K562 treated with DMSO at 1 percent for 24 hours (cell line): ENCODE results near the gene TCEAL5. TPM values are rescaled to one million over a fixed set of nuclear protein-coding genes. Genes with fewer than 3 reads are reported as not detected.

Experiments
- total RNA-seq: library from RNA; unstranded; fragments of 300-600 nt; gene quantifications from 2 replicates; pipeline ENCODE4 v1.2.3, GENCODE V29; 2022; ENCODE audit warnings: low read depth; ENCODE audit not compliant: insufficient read depth

TCEAL5 gene, protein sequence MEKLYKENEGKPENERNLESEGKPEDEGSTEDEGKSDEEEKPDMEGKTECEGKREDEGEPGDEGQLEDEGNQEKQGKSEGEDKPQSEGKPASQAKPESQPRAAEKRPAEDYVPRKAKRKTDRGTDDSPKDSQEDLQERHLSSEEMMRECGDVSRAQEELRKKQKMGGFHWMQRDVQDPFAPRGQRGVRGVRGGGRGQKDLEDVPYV
- total RNA-seq = not detected in 2 replicates

GRCh38 chrX:103276581-103277002 lies at the start of gene TCEAL5:
TSS of gene TCEAL5 (minus strand) at chrX:103276750. CDS start at chrX:103274563, 2,187 bp downstream.

DNA sequence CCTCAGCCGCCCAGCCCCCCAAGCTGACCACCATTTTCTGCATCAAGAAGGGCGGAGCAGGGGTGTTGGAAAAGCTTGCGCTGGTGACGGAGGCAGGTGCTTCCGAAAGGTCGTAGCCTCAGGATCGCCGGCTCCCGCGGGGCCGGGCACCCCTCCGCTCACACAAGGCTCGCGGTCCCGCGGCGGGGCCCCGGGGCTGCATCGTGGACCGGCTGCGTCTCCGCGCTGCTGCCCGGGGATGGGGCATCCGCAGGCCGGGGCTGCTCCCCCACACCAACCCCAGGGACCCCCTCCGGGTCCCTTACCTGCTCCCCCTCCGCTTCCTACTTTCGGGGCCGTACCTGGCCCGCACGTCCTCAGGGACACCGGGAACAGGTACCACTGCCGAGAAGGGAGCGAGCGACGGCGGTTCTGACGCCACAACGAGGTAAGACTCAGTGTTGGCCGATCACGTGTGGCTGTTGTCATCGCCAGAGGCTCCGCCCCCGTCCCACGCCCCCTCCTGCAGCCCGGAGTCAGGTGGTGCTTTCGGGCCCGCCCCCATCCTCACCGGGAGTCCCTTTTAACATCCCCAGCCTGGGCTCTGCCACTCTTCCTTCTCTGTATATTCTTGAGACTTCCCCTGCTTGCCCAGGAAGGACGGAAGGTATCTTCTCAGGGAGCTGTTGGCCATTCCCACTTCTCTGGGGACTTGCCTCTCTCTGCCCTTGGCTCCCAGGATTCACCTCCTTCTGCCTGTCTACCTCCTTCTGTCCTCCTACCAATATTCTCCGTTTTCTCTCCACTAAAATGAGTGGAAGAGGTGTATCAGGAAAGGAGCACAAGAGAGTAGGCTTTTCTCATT lies 34.2 kb upstream of the TCEAL5 start, which contains the start of gene BEX2:
Gene BEX2 (minus strand): TSS at position 436 of the 844 bp plus-strand sequence. CDS start 1,014 bp downstream, outside the sequence.

DNA sequence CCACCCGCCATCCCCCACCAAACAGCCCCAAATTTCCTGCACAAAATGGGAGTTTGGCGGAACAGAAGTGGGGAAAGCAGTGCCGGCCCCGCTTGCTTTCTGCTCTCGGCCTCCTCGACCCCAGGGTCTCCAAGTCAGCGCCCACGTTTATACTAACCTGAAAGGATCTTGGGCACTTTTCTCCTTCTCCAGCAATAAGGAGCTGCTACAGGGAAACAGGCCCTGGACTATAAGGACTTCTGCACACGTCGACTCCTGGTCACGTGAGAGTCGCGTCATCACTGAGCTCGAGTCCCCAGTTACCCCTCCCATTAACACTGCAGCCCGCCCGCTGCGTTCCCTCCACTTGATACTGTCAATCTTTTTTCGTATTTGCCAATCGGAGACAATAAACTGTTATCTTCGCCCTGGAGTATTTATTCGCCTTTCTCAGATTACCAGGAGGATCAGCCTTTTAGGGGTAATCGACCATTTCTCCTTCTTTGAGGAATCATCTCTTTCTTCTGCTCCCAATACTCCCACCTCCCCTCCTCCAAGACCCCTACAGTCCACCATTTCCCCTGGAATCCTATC lies 21.5 kb downstream of the TCEAL5 start, which contains the start of gene TCEAL8:
Gene TCEAL8 (minus strand): TSS at position 235 of the 573 bp plus-strand sequence. CDS start 1,176 bp downstream, outside the sequence.

Other genes with a start within 250 kb of the TCEAL5 start
- gene BEX1, start 212.6 kb downstream of the TCEAL5 start, total RNA-seq = not detected in 2 replicates
- gene NXF3, start 183.6 kb downstream of the TCEAL5 start, total RNA-seq = 2.5 and 3.0 TPM in 2 replicates
- gene BEX4, start 61.6 kb downstream of the TCEAL5 start, total RNA-seq = 98.3 and 109 TPM in 2 replicates
- gene TCEAL8, start 21.6 kb downstream of the TCEAL5 start, total RNA-seq = 30.8 and 40.5 TPM in 2 replicates
- 26.0 and 32.8 TPM in 2 replicates for gene BEX2, start 34.2 kb upstream of the TCEAL5 start, total RNA-seq
- not detected in 2 replicates for gene TCEAL7, start 53.5 kb upstream of the TCEAL5 start, total RNA-seq
- 46.3 and 56.0 TPM in 2 replicates for gene TCEAL9, start 79.8 kb upstream of the TCEAL5 start, total RNA-seq
- gene BEX3, start 99.8 kb upstream of the TCEAL5 start, total RNA-seq = not detected in 2 replicates
- gene RAB40A, start 242.7 kb upstream of the TCEAL5 start, total RNA-seq = 0.24 and 0.87 TPM in 2 replicates